Neutrophil (primary cell): ENCODE measurements around the gene SHROOM2.

Source experiments
- H3K27ac ChIP-seq: fragments of 200-600 bp; sonication (generic); 2 replicates; pipeline ENCODE4 v1.5.1; 2016; ENCODE audit warnings: mild to moderate bottlenecking, moderate library complexity
- H3K27me3 ChIP-seq: fragments of 200-600 bp; sonication (generic); 2 replicates; pipeline ENCODE4 v1.6.0; 2016; ENCODE audit warnings: mild to moderate bottlenecking
- H3K36me3 ChIP-seq: fragments of 200-600 bp; sonication (generic); 2 replicates; pipeline ENCODE4 v1.5.1; 2017
- H3K4me1 ChIP-seq, 2 experiments: fragments of 200-600 bp in 1 of 2; sonication (generic) in 1 of 2; 1 replicate in 1 of 2; 2 replicates in 1 of 2; pipeline versions ENCODE4 v1.5.1 to v1.6.1; 2013 to 2016; ENCODE audit warnings: low read depth in 1 of 2, low read length in 1 of 2, mild to moderate bottlenecking in 1 of 2, moderate library complexity in 1 of 2; ENCODE audit not compliant: control insufficient read depth in 1 of 2, insufficient read depth in 1 of 2
- H3K4me3 ChIP-seq, 2 experiments: fragments of 200-600 bp in 1 of 2; sonication (generic) in 1 of 2; 1 replicate in 1 of 2; 2 replicates in 1 of 2; pipeline ENCODE4 v1.5.1; 2013 to 2016; ENCODE audit warnings: low read depth in 1 of 2, low read length in 1 of 2, mild to moderate bottlenecking in 1 of 2, moderate library complexity in 1 of 2
- H3K9me3 ChIP-seq: fragments of 200-600 bp; sonication (generic); 2 replicates; pipeline ENCODE4 v1.5.1; 2016
- TF ChIP-seq, protein P1 (sequence below): fragments of 200-600 bp; sonication (generic); IDR thresholded peaks from 2 replicates; pipeline ENCODE4 v1.5.1; 2016; ENCODE audit warnings: antibody characterized with exemption

SHROOM2 gene

DNA sequence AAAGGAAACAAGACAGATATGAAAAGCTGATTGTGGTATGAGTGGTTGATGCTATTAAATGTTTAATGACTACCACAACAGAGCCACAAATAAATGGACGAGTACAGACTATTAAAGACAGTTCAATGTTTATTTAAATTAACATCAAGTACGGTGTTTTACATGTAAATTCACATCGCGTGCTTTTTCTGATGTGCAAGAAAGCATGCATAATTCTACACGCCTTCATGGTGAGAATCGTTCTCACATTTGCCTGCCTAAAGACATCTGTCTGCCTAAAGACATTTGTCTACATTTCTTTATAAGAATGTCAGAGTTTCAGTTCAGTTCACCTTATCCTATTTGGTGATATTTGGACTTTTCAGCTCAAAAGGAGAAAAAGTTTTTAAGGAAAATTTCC, 13.3 kb upstream of the SHROOM2 start:
- Histone ChIP-seq H3K4me1 (no peaks in the 10 kb centered on the region), H3K9me3 (no peaks in the 10 kb centered on the region), H3K4me3 (no peak overlapping the region), H3K27ac (no peak overlapping the region), H3K36me3 (no peaks in the 10 kb centered on the region), H3K27me3 (peaks cover 37% of the 10 kb centered on the region)
- TF ChIP-seq, protein P1, sequence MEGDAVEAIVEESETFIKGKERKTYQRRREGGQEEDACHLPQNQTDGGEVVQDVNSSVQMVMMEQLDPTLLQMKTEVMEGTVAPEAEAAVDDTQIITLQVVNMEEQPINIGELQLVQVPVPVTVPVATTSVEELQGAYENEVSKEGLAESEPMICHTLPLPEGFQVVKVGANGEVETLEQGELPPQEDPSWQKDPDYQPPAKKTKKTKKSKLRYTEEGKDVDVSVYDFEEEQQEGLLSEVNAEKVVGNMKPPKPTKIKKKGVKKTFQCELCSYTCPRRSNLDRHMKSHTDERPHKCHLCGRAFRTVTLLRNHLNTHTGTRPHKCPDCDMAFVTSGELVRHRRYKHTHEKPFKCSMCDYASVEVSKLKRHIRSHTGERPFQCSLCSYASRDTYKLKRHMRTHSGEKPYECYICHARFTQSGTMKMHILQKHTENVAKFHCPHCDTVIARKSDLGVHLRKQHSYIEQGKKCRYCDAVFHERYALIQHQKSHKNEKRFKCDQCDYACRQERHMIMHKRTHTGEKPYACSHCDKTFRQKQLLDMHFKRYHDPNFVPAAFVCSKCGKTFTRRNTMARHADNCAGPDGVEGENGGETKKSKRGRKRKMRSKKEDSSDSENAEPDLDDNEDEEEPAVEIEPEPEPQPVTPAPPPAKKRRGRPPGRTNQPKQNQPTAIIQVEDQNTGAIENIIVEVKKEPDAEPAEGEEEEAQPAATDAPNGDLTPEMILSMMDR = no peak

DNA sequence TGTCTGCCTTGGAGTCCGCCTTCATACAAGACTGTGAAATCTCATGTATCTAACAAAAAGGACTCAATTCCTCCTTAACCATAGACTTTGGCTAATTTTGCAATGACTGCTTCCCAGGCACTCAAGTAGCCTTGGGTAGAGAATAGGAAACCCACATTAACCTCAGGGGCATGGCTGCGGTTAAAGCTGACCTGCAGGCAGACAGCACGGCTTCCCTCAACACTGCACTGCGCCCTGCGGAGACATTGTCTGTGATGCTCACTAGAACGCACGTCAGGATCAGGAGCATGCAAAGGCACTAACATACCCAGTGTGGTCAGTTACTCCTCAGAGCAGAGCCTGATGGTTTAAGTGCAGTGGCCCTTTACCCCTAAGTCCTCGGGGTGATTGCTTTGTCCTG, 10.3 kb upstream of the SHROOM2 start:
- H3K36me3 ChIP-seq = no peaks in the 10 kb centered on the region
- TF ChIP-seq, protein P1 = no peak
- H3K9me3 ChIP-seq = no peaks in the 10 kb centered on the region
- no peaks in the 10 kb centered on the region for H3K4me1 ChIP-seq
- peaks cover 41% of the 10 kb centered on the region for H3K27me3 ChIP-seq
- no peak overlapping the region for H3K4me3 ChIP-seq
- H3K27ac ChIP-seq = no peak overlapping the region

DNA sequence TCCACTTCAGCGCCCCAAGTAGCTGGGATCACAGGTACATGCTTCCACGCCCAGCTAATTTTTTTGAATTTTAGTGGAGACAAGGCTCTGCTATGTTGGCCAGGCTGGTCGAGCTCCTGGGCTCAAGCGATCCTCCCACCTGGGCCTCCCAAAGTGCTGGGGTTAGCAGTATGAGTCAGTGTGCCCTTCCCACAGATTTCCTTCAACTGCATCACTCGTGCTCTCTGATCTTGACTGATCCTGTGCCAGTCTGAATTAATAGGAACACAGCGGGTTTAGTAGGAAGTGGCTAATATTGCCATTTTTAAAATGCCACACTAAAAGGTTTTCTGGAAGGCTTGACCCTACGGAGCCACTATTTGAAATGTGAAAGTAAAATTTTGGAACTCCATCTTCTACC, 4.3 kb upstream of the SHROOM2 start:
- H3K36me3 ChIP-seq = no peaks in the 10 kb centered on the region
- H3K27me3 ChIP-seq = peaks cover 46% of the 10 kb centered on the region
- H3K4me1 ChIP-seq = no peaks in the 10 kb centered on the region
- H3K9me3 ChIP-seq = no peaks in the 10 kb centered on the region
- no peak overlapping the region for H3K4me3 ChIP-seq
- H3K27ac ChIP-seq = no peak overlapping the region
- TF ChIP-seq, protein P1 = no peak

DNA sequence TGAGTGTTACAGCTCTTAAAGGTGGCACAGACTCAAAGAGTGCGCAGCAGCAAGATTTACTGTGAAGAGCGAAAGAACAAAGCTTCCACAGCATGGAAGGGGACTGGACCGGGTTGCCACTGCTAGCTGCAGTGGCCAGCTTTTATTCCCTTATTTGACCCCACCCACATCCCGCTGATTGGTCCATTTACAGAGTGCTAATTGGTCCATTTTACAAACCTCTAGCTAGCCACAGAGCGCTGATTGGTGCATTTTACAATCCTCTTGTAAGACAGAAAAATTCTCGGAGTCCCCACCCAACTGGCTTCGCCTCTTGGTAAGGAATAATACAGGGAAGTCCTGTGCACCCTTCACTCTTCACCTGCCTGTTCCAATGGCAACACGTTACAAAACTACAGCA, 1.9 kb upstream of the SHROOM2 start:
- Histone ChIP-seq H3K36me3 (no peaks in the 10 kb centered on the region), H3K27ac (no peak overlapping the region), H3K27me3 (peaks cover 62% of the 10 kb centered on the region), H3K4me1 (no peaks in the 10 kb centered on the region), H3K4me3 (no peak overlapping the region), H3K9me3 (no peaks in the 10 kb centered on the region)
- TF ChIP-seq, protein P1 = no peak

DNA sequence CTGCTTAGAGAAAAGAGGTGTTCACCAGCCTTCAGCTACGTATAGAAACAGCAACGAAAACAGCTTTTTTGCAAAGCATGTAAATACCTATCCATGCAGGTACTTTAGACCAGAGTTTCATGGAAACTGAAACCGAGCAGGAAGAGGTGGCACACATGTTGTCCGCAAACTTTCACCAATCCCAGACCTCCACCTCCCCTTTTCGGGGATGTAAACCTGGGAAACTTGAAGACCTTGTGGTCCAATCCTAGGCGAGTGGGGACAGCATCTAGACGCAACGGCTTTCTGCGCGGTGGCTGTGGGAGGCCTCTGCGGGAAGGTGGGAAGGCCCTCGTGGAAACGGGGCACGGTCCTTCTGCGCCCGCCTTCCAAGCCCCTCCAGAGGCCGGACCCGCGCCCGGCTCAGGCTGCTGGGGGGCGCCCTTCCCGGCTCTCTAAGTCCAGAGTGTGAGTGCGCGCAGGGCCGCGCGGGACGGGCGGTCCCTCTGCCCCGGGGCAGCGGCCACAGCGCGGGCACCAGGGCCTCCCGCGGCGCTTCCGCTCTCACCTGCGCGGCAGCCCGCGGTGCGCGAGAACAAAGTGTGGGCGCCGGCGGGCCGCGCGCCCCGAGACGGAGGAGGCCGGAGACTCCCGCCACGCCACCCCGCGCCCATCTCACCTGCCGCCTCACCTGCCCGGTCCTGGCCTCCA, 830 bp upstream of the SHROOM2 start:
- H3K27ac ChIP-seq = no peak overlapping the region
- no peaks in the 10 kb centered on the region for H3K9me3 ChIP-seq
- TF ChIP-seq, protein P1 = no peak
- no peak overlapping the region for H3K4me3 ChIP-seq
- no peaks in the 10 kb centered on the region for H3K36me3 ChIP-seq
- H3K4me1 ChIP-seq = no peaks in the 10 kb centered on the region
- peaks cover 73% of the 10 kb centered on the region for H3K27me3 ChIP-seq
